Measurements from ENCODE around the gene TDRD12.
"Not testable (repeated sequence)": the region's sequence is repeated elsewhere in the genome, so short reads cannot be mapped to it uniquely, and the experiment has no call there.

Gene TDRD12

GRCh38 chr19:32693151-32694108 lies 26.1 kb upstream of the TDRD12 start:
- peak; percentile 56 for DNase-seq (ENCODE audit: low spot score)

DNA sequence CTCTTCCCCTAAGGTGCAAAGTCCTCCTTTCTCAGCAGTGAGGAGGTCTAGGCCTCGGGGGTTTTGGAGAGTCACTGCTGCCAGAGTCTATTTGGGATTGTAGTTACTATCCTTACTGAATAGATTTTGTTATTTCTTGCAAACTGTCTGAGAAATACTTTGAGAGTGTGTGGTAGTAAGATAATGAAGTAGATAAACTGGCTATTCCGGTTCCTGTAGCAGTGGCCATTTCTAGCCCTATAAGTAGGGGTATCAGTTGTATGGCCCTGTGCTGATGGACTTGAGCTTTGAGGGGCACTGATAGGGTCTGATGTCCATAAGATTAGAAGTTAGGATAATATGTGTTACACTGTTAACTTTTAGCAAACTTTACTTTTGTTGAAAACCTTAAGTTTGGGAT lies 25.3 kb upstream of the TDRD12 start:
- DNase-seq (ENCODE audit: low spot score) = not testable (repeated sequence)

GRCh38 chr19:32694851-32695250 lies 24.7 kb upstream of the TDRD12 start:
- DNase-seq (ENCODE audit: low spot score) = not testable (repeated sequence)

DNA sequence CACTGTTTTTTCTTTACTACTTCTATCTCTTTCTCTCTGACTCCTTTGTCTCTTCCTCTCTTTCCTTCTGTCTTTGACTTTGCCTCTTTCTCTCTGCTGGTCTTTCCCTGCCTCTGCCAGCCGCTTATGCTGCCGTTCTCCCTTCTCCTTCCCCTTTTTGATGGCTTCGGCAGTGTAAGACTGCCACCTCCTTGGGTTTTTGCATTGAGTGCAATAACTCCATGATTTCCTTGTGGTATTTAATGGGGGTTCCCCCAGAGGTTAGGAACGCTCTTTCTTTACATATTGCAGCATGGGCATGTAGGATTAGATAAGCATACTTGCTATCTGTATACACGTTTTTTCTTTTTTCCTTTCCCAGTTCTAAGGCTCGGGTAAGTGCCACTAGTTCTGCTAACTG lies 24.1 kb upstream of the TDRD12 start:
- not testable (repeated sequence) for DNase-seq (ENCODE audit: low spot score)

- DNase-seq (ENCODE audit: low spot score) = not testable (repeated sequence)
Measured at GRCh38 chr19:32696771-32697170, 22.8 kb upstream of the TDRD12 start.

- DNase-seq (ENCODE audit: low spot score) = not testable (repeated sequence)
Measured at GRCh38 chr19:32700129-32700528, 19.4 kb upstream of the TDRD12 start.

- peak; percentile 49 for DNase-seq (ENCODE audit: low spot score)
Measured at GRCh38 chr19:32702010-32702409, 17.6 kb upstream of the TDRD12 start.

GRCh38 chr19:32704006-32704405 lies 15.6 kb upstream of the TDRD12 start:
- not testable (repeated sequence) for DNase-seq (ENCODE audit: low spot score)

- DNase-seq (ENCODE audit: low spot score) = peak; percentile 42
Measured at GRCh38 chr19:32708457-32708856, 11.1 kb upstream of the TDRD12 start.

GRCh38 chr19:32709032-32709431 lies 10.5 kb upstream of the TDRD12 start:
- no peak for DNase-seq (ENCODE audit: low spot score)

DNA sequence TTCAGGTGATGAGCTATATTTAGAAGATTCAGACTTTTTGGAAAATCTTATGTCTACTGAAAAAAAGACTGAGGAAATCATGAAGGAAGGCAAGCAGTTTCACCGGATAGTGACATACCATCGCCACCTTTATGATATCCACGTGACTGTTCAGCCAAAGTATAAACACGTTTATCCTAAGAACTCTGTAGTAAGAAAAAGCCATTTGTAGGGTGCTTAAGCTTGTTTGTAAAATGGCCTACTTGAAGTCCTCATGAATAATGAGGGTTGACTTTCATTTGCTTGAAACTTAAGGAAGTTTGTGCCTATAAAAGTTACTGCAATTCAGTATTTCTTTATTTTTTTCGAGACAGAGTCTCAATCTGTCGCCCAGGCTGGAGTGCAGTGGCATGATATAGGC lies 7.8 kb upstream of the TDRD12 start:
- no peak for DNase-seq (ENCODE audit: low spot score)

GRCh38 chr19:32716203-32716602 lies 3.4 kb upstream of the TDRD12 start:
- DNase-seq (ENCODE audit: low spot score) = not testable (repeated sequence)

DNA sequence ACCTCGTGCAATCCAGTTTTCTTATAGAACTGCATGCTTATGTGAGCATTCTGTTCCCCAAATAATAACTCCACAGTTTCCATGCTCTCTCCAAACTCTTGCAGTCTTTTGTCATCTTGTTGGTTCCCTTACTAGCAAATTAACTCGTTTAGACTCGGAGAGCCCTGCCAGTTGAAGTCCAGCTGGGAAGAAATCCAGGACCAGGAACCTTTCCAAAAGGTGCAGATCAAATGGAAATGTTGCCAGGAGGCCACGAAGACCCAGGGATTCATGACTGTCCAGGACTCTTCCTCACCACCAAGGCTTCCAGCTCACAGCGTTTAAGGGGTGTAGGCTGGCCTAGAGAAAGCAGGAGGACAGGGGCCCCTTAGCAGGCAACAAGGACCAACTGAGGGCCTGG lies 2.1 kb upstream of the TDRD12 start:
- no peak for DNase-seq (ENCODE audit: low spot score)

DNA sequence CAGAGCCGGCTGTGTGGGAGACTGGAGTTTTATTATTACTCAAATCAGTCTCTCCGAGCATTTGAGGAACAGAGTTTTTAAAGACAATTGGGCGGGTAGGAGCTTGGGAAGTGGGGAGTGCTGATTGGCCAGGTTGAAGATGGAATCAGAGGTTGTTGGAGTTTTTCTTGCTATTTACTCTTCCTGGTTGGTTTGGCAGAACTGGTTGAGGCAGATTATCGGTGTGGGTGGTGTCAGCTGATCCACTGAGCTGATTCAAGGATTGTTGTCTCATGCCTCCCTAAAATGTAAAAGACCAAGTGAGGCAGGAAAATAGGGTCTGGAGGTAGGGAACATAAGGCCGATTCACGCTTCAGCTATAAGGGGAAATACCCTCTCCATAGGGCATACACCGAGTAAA lies 1.3 kb upstream of the TDRD12 start:
- DNase-seq (ENCODE audit: low spot score) = no peak

- DNase-seq (ENCODE audit: low spot score) = no peak
Measured at GRCh38 chr19:32720216-32720935, 809 bp downstream of the TDRD12 start.

GRCh38 chr19:32720936-32721250 lies 1.3 kb downstream of the TDRD12 start:
- no peak for DNase-seq (ENCODE audit: low spot score)

GRCh38 chr19:32735936-32736335 lies 16.4 kb downstream of the TDRD12 start:
- no peak for DNase-seq (ENCODE audit: low spot score)

DNA sequence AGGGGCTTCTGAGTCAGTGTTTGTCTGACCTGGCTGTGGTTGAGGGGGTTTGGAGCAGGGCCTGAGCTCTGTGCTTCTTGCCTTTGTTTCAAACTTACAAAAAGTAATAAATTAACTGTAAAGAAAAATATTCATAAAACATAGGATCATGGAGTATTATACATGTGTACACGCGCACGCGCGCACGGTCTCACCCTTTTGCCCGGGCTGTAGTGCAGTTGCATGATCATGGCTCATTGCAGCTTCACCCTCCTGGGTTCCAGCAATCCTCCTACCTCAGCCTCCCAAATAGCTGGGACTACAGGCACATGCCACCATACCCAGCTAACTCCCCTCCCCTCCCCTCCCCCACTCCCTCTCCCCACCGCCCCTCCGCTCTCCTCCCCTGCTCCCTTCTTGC lies 23.5 kb downstream of the TDRD12 start:
- no peak for DNase-seq (ENCODE audit: low spot score)

DNA sequence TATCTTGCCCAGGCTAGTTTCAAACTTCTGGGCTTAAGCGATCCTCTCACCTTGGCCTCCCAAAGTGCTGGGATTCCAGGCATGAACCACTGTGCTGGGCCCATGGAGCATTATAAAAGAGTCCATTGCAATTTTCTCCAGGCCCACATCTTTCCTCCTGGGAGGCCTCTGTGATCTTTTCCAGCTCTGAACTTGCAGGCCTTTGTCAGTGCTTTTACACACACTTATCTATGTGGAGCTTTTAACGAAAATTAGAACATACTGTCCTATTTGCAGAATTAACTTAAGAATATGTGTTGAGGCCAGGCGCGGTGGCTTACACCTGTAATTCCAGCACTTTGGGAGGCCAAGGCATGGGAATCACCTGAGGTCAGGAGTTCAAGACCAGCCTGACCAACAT lies 23.9 kb downstream of the TDRD12 start:
- DNase-seq (ENCODE audit: low spot score) = no peak

GRCh38 chr19:32744555-32745325 lies 25.2 kb downstream of the TDRD12 start:
- no peak for DNase-seq (ENCODE audit: low spot score)

DNA sequence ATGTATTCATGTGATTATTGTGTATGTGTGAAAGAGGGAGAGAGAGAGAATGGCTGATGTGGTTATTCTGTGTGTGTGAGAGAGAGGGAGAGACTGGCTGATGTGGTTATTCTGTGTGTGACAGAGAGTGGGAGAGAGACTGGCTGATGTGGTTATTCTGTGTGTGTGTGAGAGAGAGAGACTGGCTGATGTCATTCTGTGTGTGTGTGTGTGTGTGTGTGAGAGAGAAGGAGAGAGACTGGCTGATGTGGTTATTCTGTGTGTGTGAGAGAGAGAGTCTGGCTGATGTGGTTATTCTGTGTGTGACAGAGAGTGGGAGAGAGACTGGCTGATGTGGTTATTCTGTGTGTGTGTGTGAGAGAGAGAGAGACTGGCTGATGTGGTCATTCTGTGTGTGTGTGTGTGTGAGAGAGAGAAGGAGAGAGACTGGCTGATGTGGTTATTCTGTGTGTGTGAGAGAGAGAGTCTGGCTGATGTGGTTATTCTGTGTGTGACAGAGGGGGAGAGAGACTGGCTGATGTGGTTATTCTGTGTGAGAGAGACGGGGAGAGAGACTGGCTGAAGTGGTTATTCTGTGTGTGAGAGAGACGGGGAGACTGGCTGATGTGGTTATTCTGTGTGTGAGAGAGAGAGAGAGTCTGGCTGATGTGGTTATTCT lies 26.2 kb downstream of the TDRD12 start:
- DNase-seq (ENCODE audit: low spot score) = peak; percentile 33

DNA sequence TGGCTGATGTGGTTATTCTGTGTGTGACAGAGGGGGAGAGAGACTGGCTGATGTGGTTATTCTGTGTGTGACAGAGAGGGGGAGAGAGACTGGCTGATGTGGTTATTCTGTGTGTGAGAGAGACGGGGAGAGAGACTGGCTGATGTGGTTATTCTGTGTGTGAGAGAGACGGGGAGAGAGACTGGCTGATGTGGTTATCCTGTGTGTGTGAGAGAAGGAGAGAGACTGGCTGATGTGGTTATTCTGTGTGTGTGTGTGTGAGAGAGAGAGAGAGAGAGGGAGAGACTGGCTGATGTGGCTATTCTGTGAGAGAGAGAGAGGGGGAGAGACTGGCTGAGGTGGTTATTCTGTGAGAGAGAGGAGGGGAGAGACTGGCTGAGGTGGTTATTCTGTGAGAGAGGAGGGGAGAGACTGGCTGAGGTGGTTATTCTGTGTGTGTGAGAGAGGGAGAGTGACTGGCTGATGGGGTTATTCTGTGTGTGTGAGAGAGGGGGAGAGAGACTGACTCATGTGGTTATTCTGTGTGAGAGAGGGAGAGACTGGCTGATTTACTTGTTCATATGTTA lies 27.1 kb downstream of the TDRD12 start:
- peak; percentile 39 for DNase-seq (ENCODE audit: low spot score)

Data from SW480 (cell line).